Ecto neural progenitor cell (in vitro differentiated cells): ENCODE data around the gene ST8SIA5.
A peak's percentile ranks its signal among the peaks of the same experiment; 100 is the strongest.

Source experiments
- DNase-seq: peaks from one replicate; pipeline ENCODE4 v3.0.0-alpha.2; 2018; ENCODE audit warnings: low spot score

ST8SIA5 gene

GRCh38 chr18:46738491-46738890 lies 18.4 kb downstream of the ST8SIA5 start:
- DNase-seq: peak; percentile 29

GRCh38 chr18:46736736-46737135 lies 20.1 kb downstream of the ST8SIA5 start:
- DNase-seq: peak; percentile 13

DNA sequence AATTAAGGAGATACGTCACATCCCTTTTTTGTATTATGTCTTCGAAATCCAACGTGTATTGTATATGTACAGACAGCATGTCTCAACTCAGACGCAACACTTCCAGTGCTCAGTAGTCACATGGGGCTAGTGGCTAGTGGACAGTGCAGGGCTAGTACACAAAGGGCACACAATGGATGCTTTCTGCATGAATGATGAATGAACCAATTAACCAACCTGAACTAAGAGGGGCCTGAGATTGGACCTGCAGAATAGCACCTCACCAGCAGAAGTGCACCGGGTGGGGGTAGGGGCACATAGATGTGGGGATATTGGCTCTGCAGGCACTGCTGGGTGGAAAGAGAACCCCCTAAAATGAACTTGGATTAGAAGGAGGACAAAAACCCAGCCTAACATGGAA lies 20.7 kb downstream of the ST8SIA5 start:
- DNase-seq: peak; percentile 10

DNA sequence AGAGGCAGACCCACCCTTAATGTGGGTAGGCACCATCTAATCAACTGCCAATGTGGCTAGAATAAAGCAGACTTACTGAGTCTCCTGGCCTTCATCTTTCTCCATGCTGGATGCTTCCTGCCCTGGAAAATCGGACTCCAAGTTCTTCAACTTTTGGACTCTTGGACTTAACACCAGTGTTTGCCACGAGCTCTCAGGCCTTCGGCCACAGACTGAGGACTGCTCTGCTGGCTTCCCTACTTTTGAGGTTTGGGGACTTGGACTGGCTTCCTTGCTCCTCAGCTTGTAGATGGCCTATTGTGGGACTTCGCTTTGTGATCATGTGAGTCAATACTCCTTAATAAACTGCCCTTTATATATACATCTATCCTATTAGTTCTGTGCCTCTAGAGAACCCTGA lies 21.9 kb downstream of the ST8SIA5 start:
- DNase-seq: no peak

GRCh38 chr18:46733872-46734271 lies 23.0 kb downstream of the ST8SIA5 start:
- no peak for DNase-seq

GRCh38 chr18:46732801-46733200 lies 24.1 kb downstream of the ST8SIA5 start:
- no peak for DNase-seq

- DNase-seq: no peak
Observed at GRCh38 chr18:46732201-46732600, 24.7 kb downstream of the ST8SIA5 start.

GRCh38 chr18:46731316-46731715 lies 25.5 kb downstream of the ST8SIA5 start:
- no peak for DNase-seq

DNA sequence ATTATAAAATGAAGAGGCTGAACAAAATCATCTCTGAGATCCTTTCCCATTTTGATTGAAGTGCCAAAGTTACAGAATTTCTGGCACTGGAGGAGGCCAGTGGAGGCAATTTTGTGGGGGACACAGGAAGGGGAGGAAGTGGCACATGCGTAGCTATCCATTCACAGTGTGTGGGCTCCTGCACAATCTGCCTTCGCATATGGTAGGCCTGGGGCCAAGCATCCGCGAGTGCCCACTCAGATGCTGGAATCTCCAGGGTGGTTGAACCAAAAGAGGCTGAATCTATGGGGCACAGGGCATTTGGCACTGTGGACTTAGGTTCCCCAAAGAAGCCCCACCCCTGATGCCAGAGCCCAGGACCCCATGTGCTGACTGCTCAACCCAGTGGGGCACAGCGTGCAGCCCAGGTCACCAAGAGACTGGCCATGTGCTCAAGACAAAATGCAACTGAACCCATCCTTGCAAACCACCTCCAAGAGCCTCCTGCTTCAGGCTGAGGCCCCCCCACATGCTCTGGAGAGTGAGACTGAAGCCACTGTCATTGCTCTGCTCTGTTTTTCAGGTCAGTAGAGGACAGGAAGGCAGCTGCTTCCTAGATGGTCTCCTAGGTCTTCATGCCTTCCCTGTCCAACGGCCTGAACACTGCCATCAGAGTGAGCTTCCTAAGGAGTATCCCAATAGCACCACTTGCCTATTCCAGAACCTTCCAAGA lies 28.5 kb downstream of the ST8SIA5 start:
- no peak for DNase-seq

GRCh38 chr18:46727177-46727576 lies 29.7 kb downstream of the ST8SIA5 start:
- no peak for DNase-seq

- DNase-seq: no peak
Observed at GRCh38 chr18:46725310-46725709, 31.5 kb downstream of the ST8SIA5 start.

DNA sequence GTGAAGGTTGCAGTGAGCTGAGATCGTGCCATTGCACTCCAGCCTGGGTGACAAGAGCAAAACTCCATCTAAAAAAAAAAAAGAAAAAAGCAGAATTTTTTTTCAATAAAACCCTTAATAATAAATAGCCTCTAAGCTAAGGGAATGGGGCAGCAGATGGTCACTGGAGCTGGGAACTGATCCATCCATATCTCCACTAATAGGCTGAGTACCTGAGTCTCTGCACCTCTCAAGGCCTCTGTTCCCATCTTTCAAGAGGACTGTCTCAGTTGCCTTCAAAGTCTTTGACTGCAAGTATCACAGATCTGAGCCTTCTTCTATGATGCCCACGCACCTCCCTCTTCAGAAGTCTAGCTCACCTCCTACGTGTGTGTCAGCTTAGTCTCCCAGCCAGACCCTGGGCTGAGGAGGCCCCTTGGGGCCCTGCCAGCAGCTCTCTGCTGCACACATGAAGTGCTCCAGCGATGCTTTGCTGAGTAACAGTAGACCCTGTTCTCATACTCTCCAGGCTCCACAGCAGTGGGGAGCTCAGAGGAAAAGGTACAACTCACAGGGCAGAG lies 32.9 kb downstream of the ST8SIA5 start:
- DNase-seq: peak; percentile 27

DNA sequence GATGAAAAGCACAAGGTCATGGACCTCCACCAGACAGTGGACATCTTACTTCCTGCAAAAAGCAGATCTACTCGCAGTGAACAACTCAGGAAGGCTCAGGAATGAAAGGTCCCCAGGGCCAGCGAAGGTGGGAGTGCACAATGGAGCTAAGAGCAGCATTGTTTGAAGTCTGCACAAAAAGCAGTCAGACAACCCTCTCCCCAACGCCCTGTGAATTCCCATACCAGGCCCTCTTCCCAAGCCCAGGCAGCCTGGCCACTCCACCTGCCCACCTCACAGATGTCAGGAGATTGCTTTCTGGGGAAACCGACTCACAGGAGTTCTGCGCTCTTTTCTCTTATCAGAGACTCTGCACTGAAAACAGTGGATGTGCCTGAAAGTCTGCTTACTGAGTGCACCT lies 34.8 kb downstream of the ST8SIA5 start:
- peak; percentile 24 for DNase-seq

GRCh38 chr18:46721331-46721730 lies 35.5 kb downstream of the ST8SIA5 start:
- peak; percentile 20 for DNase-seq

- DNase-seq: no peak
Observed at GRCh38 chr18:46720521-46720920, 36.3 kb downstream of the ST8SIA5 start.

DNA sequence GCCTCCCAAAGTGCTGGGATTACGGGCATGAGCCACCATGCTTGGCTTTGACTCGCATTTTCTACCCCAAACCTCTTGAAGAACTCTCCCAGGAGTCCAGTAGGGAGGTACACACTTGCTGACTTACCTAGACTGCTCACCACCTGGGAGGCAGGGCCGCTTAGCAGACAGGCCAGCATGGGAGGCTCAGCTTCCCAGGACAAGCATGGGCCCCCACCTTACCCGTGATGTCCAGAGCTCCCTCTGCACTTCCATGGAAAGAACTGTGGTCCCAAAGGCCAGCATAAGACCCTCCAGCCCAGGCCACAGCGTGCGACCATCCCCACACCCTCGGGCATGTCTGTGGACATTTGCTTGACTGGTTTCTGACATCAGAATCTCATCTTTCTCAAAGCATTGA lies 36.8 kb downstream of the ST8SIA5 start:
- no peak for DNase-seq

DNA sequence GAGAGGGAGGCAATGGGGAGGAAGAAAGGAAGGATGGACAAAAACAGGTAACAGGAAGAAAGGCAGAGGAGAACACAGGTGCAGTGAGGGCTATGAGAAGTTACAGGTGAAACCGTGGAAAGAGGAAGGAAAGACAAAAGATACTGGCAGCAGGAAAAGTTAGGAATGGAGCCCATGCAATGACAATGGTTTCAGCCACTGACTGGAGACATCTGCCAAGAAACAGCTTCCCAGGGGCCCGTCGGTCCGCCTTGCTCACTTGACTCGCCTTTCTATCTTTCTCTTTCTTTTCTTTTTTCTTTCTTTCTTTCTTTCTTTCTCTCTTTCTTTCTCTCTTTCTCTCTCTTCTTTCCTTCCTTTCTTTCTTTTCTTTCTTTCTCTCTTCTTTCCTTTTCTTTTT lies 37.5 kb downstream of the ST8SIA5 start:
- no peak for DNase-seq

GRCh38 chr18:46718501-46719341 lies 38.1 kb downstream of the ST8SIA5 start:
- DNase-seq: no peak

GRCh38 chr18:46716827-46717226 lies 40.0 kb downstream of the ST8SIA5 start:
- no peak for DNase-seq

GRCh38 chr18:46716336-46716735 lies 40.5 kb downstream of the ST8SIA5 start:
- DNase-seq: no peak

DNA sequence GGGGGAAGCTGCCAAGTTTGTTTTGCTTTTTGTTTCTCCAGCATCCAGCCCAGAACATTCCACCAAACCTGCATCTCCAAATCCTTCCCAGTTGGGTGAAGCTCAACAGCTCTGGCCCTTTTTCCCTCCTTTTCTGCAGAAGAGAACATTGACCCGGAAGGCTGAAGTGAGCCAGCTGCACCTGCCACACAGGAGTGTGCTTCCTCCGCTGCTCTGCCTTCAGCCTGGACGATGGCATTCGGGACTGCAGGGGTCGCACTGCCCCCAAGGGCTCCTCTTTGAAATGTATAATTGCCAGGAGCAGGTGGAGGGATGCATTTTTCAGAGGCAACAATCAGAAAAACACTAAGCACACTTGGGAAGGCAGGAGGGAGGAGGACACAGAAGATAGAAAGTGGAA lies 41.8 kb downstream of the ST8SIA5 start:
- DNase-seq: no peak

GRCh38 chr18:46712406-46712805 lies 44.4 kb downstream of the ST8SIA5 start:
- no peak for DNase-seq

GRCh38 chr18:46711444-46711863 lies 45.4 kb downstream of the ST8SIA5 start:
- DNase-seq: no peak
